GM12878 (cell line): Measurements from ENCODE around the gene OR4K2. TPM values are rescaled to one million over a fixed set of nuclear protein-coding genes. Genes with fewer than 3 reads are reported as not detected.

Source experiments
- ATAC-seq: fragments of 200-7000 bp; cut with Tn5 transposase; 3 replicates; pipeline ENCODE4 v1.9.1; 2020; ENCODE audit warnings: mild to moderate bottlenecking, moderate library complexity
- Bru-seq: library from RNA; stranded (reverse); fragments of 400-500 nt; gene quantifications from one replicate; lab custom pipeline; 2021; lab: Mats Ljungman, UMichigan
- BruChase-seq, 2 experiments: library from RNA; stranded (reverse); fragments of 400-500 nt; gene quantifications; one replicate each; lab custom pipeline; 2021; lab: Mats Ljungman, UMichigan
- BruUV-seq: library from RNA; stranded (reverse); fragments of 400-500 nt; replicated peaks from 2 replicates; lab custom pipeline; 2021; lab: Mats Ljungman, UMichigan
- CTCF ChIA-PET: fragments of 300-600 bp; sonication (Branson Sonifier 250); formaldehyde crosslinking; extraction: SDS; loops from one replicate; lab custom pipeline; 2021; ENCODE audit warnings: inconsistent platforms; lab: Yijun Ruan, JAX
- POLR2A ChIA-PET: fragments of 350-600 bp; formaldehyde crosslinking; extraction: SDS; loops from one replicate; lab custom pipeline; 2021; ENCODE audit warnings: inconsistent platforms; lab: Charles Lee
- RAD21 ChIA-PET: fragments of 300-600 bp; sonication (Branson Sonifier 250); formaldehyde crosslinking; loops from one replicate; lab custom pipeline; 2023; ENCODE audit warnings: antibody characterized with exemption; ENCODE audit not compliant: unreplicated experiment; lab: Charles Lee
- SMC1A ChIA-PET: fragments of 300-600 bp; sonication (Branson Sonifier 250); formaldehyde crosslinking; loops from one replicate; lab custom pipeline; 2023; ENCODE audit not compliant: unreplicated experiment, uncharacterized antibody; lab: Charles Lee
- DNase-seq: peaks from one replicate; pipeline ENCODE4 v3.0.0-alpha.2; 2011; ENCODE audit warnings: low read depth, low spot score
- FAIRE-seq: peaks from 3 replicates; lab custom pipeline; 2011; peaks lifted over from hg19 to GRCh38; lab: Jason Lieb, UNC
- H2AFZ ChIP-seq: 2 replicates; pipeline ENCODE4 v1.6.0; 2011; ENCODE audit warnings: low read depth, low read length, control low read depth; ENCODE audit not compliant: control insufficient read depth
- H3K27ac ChIP-seq: 2 replicates; pipeline ENCODE4 v1.5.1; 2011; ENCODE audit warnings: control low read depth; ENCODE audit not compliant: control insufficient read depth, insufficient read depth
- H3K27me3 ChIP-seq, 2 experiments: replicated peaks in 1 of 2; 2 replicates each; pipeline versions ENCODE4 v1.6.0 to v1.6.1; 2011; ENCODE audit warnings: low read length in 1 of 2; ENCODE audit not compliant: control insufficient read depth in 2 of 2, insufficient read depth in 2 of 2
- H3K36me3 ChIP-seq, 2 experiments: 2 replicates each; pipeline ENCODE4 v1.5.1; 2011; ENCODE audit warnings: low read length in 1 of 2; ENCODE audit not compliant: control insufficient read depth in 2 of 2, insufficient read depth in 2 of 2
- H3K4me1 ChIP-seq: 2 replicates; pipeline ENCODE4 v1.6.1; 2011; ENCODE audit warnings: mild to moderate bottlenecking, low read length, moderate library complexity, mixed read lengths; ENCODE audit not compliant: control insufficient read depth, insufficient read depth
- H3K4me2 ChIP-seq: 2 replicates; pipeline ENCODE4 v1.6.0; 2011; ENCODE audit warnings: control low read depth; ENCODE audit not compliant: control insufficient read depth, insufficient read depth
- H3K4me3 ChIP-seq: fragments of 200-600 bp; sonication (generic); 2 replicates; pipeline ENCODE4 v1.5.1; 2016
- H3K79me2 ChIP-seq: 2 replicates; pipeline ENCODE4 v1.6.0; 2011; ENCODE audit warnings: low read length; ENCODE audit not compliant: control insufficient read depth, insufficient read depth
- H3K9ac ChIP-seq: 2 replicates; pipeline ENCODE4 v1.8.0; 2011; ENCODE audit warnings: low read length, control low read depth, mixed read lengths; ENCODE audit not compliant: control insufficient read depth, insufficient read depth
- H3K9me3 ChIP-seq: replicated peaks from 3 replicates; pipeline ENCODE4 v1.5.1; 2011; ENCODE audit warnings: mild to moderate bottlenecking, low read length; ENCODE audit not compliant: control insufficient read depth, insufficient read depth
- H4K20me1 ChIP-seq: 2 replicates; pipeline ENCODE4 v1.6.0; 2011; ENCODE audit not compliant: control insufficient read depth, insufficient read depth
- E2F8 ChIP-seq: fragments of 450-650 bp; IDR thresholded peaks from 2 replicates; pipeline ENCODE4 v1.6.1; 2018; ENCODE audit warnings: mild to moderate bottlenecking, low read depth, moderate library complexity; ENCODE audit not compliant: partially characterized antibody
- HCFC1 ChIP-seq: fragments of 150-350 bp; IDR thresholded peaks from 2 replicates; pipeline ENCODE4 v1.6.1; 2014; ENCODE audit warnings: low read length
- JUND ChIP-seq: IDR thresholded peaks from 2 replicates; pipeline ENCODE4 v1.6.1; 2012; ENCODE audit warnings: low read depth, mild to moderate bottlenecking, low read length, improper control_type of control experiment, moderate library complexity
- POLR2AphosphoS2 ChIP-seq: IDR thresholded peaks from 2 replicates; pipeline ENCODE4 v1.6.1; 2011; ENCODE audit warnings: low read depth, mild to moderate bottlenecking, low read length, improper control_type of control experiment, moderate library complexity
- SMARCA5 ChIP-seq: fragments of 450-650 bp; IDR thresholded peaks from 2 replicates; pipeline ENCODE4 v1.6.1; 2017; ENCODE audit warnings: mild to moderate bottlenecking
- SPI1 ChIP-seq: IDR thresholded peaks from 2 replicates; pipeline ENCODE4 v1.6.1; 2011; ENCODE audit warnings: low read depth, mild to moderate bottlenecking, low read length, moderate library complexity, borderline replicate concordance; ENCODE audit not compliant: insufficient read depth
- STAT3 ChIP-seq: IDR thresholded peaks from 2 replicates; pipeline ENCODE4 v1.6.1; 2011; ENCODE audit warnings: low read depth, low read length, improper control_type of control experiment
- YY1 ChIP-seq: IDR thresholded peaks from 2 replicates; pipeline ENCODE4 v1.6.1; 2011; ENCODE audit warnings: low read depth, mild to moderate bottlenecking, low read length
- WGBS: methylation state at CpG from one replicate; pipeline ENCODE4 v1.1.6; 2016; ENCODE audit warnings: low lambda C conversion rate; ENCODE audit not compliant: insufficient replicate concordance, insufficient coverage; ENCODE audit errors: missing lambda C conversion rate; 5-methylcytosine and 5-hydroxymethylcytosine counted together
- in situ Hi-C: fragments of 300-500 bp; cut with MboI; formaldehyde crosslinking; loops from 9 replicates; pipeline ENCODE4 v1.14.3; 2018; ENCODE audit warnings: mixed read lengths
- intact Hi-C: fragments of 100-400 bp; cut with micrococcal nuclease; formaldehyde crosslinking; loops from one replicate; pipeline ENCODE4 v1.14.2; 2022; ENCODE audit not compliant: unreplicated experiment
- long read RNA-seq, 2 experiments: library from polyadenylated mRNA; unstranded; transcript quantifications; one replicate each; pipeline ENCODE4 v2.0.0, GENCODE V29; 2019 to 2020
- polyA minus RNA-seq, 3 experiments: library from RNA; depleted of rRNA, polyadenylated mRNA; stranded (reverse); fragments of >200 nt; gene quantifications; 2 replicates each; pipeline ENCODE4 v1.2.3, GENCODE V29; 2011
- polyA plus RNA-seq, 11 experiments: library from polyadenylated mRNA; depleted of rRNA in 4 of 11; unstranded in 6 of 11; stranded (reverse) in 5 of 11; fragments of >200 nt; fragmentation: Nextera tagmentation in 4 of 11; fragmentation: Illumina TruSeq in 1 of 11; extraction: Ambion mirVana in 4 of 11; extraction: Trizol in 1 of 11; gene quantifications; 1 replicate in 1 of 11; 2 replicates in 10 of 11; pipeline versions ENCODE4 v1.2.1 to v1.2.3, GENCODE V29; 2011 to 2016; ENCODE audit warnings: inconsistent platforms in 2 of 11, missing spikeins in 2 of 11, low read depth in 1 of 11
- total RNA-seq, 4 experiments: library from RNA; depleted of rRNA in 3 of 4; stranded (reverse); fragments of >200 nt in 3 of 4; fragmentation: Illumina TruSeq in 1 of 4; extraction: Trizol in 1 of 4; gene quantifications; 2 replicates each; pipeline versions ENCODE4 v1.2.1 to v1.2.3, GENCODE V29; 2013 to 2021
- TF ChIP-seq, protein P1 (sequence below): IDR thresholded peaks from 2 replicates; pipeline ENCODE4 v1.6.1; 2011; ENCODE audit warnings: low read depth, mild to moderate bottlenecking, low read length, moderate library complexity, borderline replicate concordance; ENCODE audit errors: extremely low read depth
- TF ChIP-seq, protein P2 (sequence below): fragments of 450-650 bp; IDR thresholded peaks from 2 replicates; pipeline ENCODE4 v1.6.1; 2017; ENCODE audit warnings: mild to moderate bottlenecking
- TF ChIP-seq, protein P3 (sequence below): IDR thresholded peaks from 2 replicates; pipeline ENCODE4 v1.6.1; 2011; ENCODE audit warnings: borderline replicate concordance, low read depth, mild to moderate bottlenecking, moderate library complexity, low read length; ENCODE audit not compliant: insufficient read depth, poor library complexity, severe bottlenecking

OR4K2 gene
- total RNA-seq (2013; cell fraction: nucleolus; rRNA removed): not detected in 2 replicates
- total RNA-seq (2014; rRNA removed) (not detected in 2 replicates), total RNA-seq (2014; rRNA removed; fragmentation: Illumina TruSeq; extraction: Trizol) (not detected in 2 replicates), total RNA-seq (2021) (not detected in 2 replicates), polyA plus RNA-seq (2011; rRNA removed) (not detected in 2 replicates), polyA plus RNA-seq (2014; fragmentation: Illumina TruSeq; extraction: Trizol) (not detected in 2 replicates), polyA plus RNA-seq (2014; fragmentation: Nextera tagmentation; extraction: Ambion mirVana) (not detected), polyA plus RNA-seq (2014; rRNA removed) (not detected in 2 replicates), polyA plus RNA-seq (2016; fragmentation: Nextera tagmentation; extraction: Ambion mirVana) (not detected), polyA minus RNA-seq (2011; rRNA and poly(A)+ RNA removed) (not detected in 2 replicates), Bru-seq, nascent RNA (not detected), BruChase-seq, experiment 1, labeled RNA remaining after a 6-hour chase (not detected), BruChase-seq, experiment 2, labeled RNA remaining after a 2-hour chase (not detected)
- not detected for polyA plus RNA-seq (2011; ENCODE audit: low read depth)
- polyA plus RNA-seq (2011; cell fraction: cytosol; rRNA removed): not detected in 2 replicates
- not detected in 2 replicates for polyA plus RNA-seq (2011; cell fraction: nucleus; rRNA removed)
- polyA plus RNA-seq (2012): not detected in 2 replicates
- polyA minus RNA-seq (2011; cell fraction: cytosol; rRNA and poly(A)+ RNA removed): not detected in 2 replicates
- polyA minus RNA-seq (2011; cell fraction: nucleus; rRNA and poly(A)+ RNA removed): not detected in 2 replicates
- long read RNA-seq, experiment 1: 0 reads
- long read RNA-seq, experiment 2: 0 reads

DNA sequence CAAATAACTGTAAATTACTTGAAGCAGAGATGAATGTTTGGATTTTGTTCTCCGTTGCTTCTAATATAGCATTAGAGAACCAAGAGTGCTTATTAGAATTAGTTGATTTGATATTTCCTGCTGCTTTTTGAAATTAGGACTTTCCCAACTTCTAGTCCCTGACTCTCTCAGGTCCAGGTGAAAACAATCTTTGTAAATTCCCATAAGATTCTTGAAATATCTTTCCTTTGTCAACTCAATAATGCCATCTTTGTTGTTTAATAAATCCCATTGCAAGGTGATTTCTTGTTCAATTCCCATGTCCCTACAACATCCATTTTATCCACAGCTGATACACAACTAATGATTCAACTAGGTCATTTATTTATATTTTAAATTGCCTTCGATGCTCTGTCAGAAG, at the start of gene OR4K2:
OR4K2 (plus strand) TSS at position 301 of the 400 bp plus-strand sequence. CDS start 1,126 bp downstream, outside the sequence.
- no peaks in the 10 kb centered on the region for H3K9me3 ChIP-seq
- in situ Hi-C loops: no loop called here
- RAD21 ChIA-PET: no interaction called here
- no peak for DNase-seq
- TF ChIP-seq HCFC1: no peak
- TF ChIP-seq, protein P1, sequence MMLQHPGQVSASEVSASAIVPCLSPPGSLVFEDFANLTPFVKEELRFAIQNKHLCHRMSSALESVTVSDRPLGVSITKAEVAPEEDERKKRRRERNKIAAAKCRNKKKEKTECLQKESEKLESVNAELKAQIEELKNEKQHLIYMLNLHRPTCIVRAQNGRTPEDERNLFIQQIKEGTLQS: no peak
- no peak for TF ChIP-seq SMARCA5
- no peak for TF ChIP-seq E2F8
- TF ChIP-seq STAT3: no peak
- no peak for TF ChIP-seq JUND
- TF ChIP-seq, protein P2, sequence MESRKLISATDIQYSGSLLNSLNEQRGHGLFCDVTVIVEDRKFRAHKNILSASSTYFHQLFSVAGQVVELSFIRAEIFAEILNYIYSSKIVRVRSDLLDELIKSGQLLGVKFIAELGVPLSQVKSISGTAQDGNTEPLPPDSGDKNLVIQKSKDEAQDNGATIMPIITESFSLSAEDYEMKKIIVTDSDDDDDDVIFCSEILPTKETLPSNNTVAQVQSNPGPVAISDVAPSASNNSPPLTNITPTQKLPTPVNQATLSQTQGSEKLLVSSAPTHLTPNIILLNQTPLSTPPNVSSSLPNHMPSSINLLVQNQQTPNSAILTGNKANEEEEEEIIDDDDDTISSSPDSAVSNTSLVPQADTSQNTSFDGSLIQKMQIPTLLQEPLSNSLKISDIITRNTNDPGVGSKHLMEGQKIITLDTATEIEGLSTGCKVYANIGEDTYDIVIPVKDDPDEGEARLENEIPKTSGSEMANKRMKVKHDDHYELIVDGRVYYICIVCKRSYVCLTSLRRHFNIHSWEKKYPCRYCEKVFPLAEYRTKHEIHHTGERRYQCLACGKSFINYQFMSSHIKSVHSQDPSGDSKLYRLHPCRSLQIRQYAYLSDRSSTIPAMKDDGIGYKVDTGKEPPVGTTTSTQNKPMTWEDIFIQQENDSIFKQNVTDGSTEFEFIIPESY: no peak
- no peak for TF ChIP-seq YY1
- no peak for TF ChIP-seq POLR2AphosphoS2
- TF ChIP-seq, protein P3, sequence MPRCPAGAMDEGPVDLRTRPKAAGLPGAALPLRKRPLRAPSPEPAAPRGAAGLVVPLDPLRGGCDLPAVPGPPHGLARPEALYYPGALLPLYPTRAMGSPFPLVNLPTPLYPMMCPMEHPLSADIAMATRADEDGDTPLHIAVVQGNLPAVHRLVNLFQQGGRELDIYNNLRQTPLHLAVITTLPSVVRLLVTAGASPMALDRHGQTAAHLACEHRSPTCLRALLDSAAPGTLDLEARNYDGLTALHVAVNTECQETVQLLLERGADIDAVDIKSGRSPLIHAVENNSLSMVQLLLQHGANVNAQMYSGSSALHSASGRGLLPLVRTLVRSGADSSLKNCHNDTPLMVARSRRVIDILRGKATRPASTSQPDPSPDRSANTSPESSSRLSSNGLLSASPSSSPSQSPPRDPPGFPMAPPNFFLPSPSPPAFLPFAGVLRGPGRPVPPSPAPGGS: no peak
- TF ChIP-seq SPI1: no peak
- TF ChIP-seq, all 136 proteins: peak for 0
- 12% methylated on average over 2 of the region's 2 CpGs for WGBS
- Histone ChIP-seq H3K27ac (no peak within 1 kb of the TSS), H3K36me3 (no peaks in the 10 kb centered on the region), H3K79me2 (no peaks in the 10 kb centered on the region), H3K9ac (no peak within 1 kb of the TSS), H3K4me1 (no peaks in the 10 kb centered on the region), H3K4me2 (no peak within 1 kb of the TSS), H4K20me1 (no peaks in the 10 kb centered on the region), H3K4me3 (no peak within 1 kb of the TSS), H2AFZ (no peak within 1 kb of the TSS), H3K27me3 (no peaks in the 10 kb centered on the region)
- intact Hi-C loops: no loop called here
- ATAC-seq (no peak), FAIRE-seq (no peak)
- ChIA-PET SMC1A (interaction anchor here (1.4 kb wide), 1 partner anchor 10 kb away, joined by 3 read pairs; no protein-coding TSS in a partner anchor), POLR2A (no interaction called here), CTCF (no interaction called here)
- BruUV-seq: no TSS peak
